NCI-H2227 treated with DMSO at 0.1 percent for 48 hours (cell line): ENCODE results near the gene SYVN1.

Source experiments
- DNase-seq: peaks from one replicate; lab custom pipeline; 2025; lab: John Stamatoyannopoulos, UW

SYVN1 gene

DNA sequence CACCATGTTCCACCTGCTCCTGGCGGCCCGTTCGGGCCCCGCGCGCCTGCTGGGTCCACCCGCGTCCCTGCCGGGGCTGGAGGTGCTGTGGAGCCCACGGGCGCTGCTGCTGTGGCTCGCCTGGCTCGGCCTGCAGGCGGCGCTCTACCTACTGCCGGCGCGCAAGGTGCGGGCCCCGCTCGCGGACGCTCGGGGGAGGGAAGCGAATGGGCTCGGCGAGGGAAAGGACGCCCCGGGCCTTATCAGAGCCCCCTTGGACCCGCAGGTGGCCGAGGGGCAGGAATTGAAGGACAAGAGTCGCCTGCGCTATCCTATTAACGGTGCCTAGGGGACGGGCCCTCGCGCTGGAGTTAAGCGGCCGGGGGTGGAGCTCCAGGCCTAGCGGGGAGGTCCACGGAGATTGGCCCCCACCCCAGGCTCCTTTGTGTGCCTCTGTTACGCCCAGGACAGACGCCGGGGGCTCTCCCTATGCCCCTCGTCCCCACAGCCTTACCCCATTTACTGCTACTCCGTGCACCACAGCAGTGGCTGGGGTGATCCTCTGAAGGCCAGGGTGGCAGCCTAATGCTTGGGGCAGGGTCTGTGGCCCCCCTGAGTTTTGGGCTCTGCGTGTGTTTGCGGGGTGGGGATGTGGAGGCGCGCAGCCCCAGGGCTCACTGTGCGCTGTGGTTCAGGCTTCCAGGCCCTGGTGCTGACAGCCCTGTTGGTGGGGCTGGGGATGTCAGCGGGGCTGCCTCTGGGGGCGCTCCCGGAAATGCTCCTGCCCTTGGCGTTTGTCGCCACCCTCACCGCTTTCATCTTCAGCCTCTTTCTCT lies 21.6 kb downstream of the SYVN1 start:
- DNase-seq = peak; percentile 19

DNA sequence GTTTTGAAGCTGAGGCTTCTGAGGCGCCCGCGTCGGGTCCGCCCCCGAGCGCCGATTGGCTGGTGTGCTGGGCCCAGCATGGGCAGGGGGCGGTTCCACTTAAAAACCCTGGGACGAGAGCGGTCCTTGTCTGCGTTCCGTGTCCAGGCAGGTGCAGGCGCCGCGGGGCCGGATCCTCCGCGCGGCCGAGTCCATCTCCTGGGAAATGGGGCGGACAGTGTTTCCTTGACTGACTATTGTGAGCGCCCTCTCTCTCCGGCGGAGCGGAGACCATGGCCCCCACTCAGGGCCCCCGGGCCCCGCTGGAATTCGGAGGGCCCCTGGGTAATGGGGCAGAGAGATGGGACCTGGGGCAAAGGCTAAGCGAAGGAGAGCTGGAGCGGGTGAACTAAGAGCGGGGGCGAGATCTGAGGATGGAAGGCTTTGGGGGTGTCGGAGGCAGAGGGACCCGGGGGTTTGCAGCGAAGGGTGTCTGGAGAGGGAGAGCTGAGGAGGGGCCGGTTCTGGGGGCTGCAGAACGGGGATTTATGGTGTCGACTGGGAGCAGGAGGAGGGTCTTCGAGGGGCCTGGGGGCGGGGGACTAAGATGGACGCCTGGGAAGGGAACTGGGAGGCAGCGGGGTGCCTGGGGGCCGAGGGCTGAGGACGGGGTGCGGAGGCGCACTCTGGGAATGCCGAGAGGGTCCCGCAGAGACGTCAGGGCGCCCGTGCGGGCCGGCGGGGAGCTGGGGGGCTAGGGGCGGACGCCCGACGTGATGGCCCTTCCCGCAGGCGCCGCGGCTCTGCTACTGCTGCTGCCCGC lies 22.4 kb downstream of the SYVN1 start, which contains the start of gene TM7SF2:
TSS of gene TM7SF2 (plus strand) at position 129 of the 802 bp plus-strand sequence. CDS start at position 273, 144 bp downstream.
- peak; percentile 92 for DNase-seq

DNA sequence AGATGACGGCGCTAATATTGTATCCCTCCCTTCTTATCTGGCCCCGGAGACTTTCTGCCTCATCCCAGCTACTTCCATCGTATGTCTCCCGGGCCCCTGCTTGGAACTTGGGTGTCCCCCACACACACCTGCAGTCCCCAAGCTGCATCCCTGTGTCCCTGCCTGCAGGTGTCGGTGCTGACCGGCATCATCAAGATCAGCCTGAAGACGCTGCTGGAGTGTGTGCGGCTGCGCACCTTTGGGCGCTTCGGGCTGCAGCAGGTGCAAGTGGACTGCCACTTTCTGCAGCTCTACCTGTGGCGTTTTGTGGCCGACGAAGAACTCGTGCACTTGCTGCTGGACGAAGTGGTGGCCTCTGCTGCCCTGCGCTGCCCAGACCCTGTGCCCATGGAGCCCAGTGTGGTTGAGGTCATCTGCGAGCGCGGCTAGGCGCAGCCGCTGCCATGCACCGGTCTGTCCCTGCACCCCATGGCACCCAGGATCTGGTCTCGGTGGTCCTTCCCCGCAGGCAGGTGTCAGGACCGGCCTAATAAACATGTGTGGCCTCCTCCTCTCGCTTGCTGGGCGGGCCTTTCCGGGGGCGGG lies 23.1 kb downstream of the SYVN1 start:
- no peak for DNase-seq

DNA sequence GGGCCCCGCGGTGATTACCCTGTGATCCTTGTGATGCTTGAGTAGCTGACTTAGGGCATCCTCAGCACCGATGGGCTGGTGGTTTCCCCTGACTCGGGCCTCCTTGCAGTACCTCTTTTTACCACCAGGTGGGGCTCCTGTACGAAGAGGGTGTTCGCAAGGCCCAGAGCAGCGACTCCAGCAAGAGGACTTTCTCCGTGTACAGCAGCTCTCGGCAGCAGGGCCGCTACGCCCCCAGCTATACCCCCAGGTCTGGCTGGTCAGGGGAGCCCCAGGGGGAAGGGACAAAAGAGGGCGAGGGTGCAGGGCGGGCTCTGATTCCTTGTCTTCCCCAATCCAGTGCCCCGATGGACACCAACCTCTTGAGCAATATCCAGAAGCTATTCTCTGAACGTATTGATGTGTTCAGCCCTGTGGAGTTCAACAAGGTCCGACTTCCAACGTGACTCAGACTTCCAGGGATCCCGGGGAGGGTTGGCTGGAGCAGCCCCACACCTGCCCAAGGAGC lies 23.9 kb downstream of the SYVN1 start:
- DNase-seq = peak; percentile 82

DNA sequence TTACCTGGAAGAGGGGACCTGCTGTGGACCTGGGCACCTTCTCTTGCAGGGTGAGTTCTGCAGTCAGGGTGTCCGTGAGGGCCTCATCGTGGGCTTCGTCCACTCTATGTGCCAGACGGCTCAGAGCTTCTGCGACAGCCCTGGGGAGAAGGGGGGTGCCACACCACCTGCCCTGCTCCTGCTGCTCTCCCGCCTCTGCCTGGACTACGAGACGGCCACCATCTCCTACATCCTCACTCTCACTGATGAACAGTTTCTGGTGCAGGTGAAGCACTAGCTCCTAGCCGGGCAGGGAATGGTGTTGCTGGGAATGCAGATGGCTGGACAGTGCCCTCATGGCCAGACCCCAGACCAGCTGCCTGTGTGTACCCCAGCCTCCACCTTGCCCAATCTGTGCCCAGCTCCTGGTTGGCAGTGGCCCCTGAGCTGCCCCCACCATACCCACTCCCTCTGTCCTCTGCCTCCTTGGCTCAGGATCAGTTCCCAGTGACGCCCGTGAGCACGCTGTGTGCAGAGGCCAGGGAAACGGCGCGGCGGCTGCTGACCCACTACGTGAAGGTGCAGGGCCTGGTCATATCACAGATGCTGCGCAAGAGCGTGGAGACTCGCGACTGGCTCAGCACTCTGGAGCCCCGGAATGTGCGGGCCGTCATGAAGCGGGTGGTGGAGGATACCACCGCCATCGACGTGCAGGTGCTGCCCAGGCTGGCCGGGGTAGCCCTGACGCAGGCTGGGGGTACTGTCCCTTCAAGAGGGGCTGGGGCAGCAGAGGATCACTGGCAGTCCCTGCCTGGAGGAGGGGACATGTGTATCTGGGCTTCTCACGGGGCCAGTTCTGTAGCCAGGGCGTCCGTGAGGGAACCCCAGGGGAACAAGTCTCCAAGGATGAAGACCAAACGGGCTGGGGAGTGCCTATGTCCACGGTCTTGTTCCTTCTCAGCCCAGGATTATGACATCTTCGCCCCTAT lies 24.8 kb downstream of the SYVN1 start:
- no peak for DNase-seq

DNA sequence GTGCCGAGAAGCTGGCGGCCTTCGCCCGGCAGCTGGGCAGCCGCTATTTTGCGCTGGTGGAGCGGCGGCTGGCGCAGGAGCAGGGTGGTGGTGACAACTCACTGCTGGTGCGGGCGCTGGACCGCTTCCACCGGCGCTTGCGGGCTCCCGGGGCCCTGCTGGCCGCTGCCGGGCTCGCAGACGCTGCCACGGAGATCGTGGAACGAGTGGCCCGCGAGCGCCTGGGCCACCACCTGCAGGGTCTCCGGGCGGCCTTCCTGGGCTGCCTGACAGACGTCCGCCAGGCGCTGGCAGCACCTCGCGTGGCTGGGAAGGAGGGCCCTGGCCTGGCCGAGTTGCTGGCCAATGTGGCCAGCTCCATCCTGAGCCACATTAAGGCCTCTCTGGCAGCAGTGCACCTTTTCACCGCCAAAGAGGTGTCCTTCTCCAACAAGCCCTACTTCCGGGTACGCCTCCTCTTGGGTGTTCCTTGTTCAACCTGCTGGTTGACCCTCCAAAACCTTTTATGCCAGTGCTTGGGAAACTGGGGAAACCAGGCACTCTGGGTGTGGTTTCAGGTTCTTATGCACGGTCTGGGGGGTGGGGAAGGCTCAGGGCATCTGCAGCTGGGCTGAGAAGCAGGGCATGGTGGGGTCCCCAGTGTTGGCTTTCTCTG lies 25.7 kb downstream of the SYVN1 start:
- no peak for DNase-seq

DNA sequence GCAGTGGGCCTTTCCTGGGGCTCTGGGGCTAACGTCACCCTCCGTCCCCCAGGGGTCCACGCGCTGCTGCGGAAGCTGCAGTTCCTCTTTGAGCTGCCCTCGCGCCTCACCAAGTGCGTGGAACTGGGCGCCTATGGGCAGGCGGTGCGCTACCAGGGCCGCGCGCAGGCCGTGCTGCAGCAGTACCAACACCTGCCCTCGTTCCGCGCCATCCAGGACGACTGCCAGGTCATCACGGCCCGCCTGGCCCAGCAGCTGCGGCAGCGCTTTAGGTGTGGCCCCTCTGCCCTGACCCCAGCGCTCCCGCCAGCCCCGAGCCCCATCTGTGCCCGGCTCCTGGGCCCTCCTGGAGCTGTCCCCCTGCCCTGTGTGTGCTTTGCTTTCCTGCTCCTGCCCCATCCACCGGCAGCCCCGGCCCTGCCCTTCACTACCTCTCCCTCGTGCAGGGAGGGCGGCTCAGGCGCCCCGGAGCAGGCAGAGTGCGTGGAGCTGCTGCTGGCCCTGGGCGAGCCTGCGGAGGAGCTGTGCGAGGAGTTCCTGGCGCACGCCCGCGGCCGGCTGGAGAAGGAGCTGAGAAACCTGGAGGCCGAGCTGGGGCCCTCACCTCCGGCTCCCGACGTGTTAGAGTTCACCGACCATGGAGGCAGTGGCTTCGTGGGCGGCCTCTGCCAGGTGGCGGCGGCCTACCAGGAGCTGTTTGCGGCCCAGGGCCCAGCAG lies 26.4 kb downstream of the SYVN1 start:
- no peak for DNase-seq

DNA sequence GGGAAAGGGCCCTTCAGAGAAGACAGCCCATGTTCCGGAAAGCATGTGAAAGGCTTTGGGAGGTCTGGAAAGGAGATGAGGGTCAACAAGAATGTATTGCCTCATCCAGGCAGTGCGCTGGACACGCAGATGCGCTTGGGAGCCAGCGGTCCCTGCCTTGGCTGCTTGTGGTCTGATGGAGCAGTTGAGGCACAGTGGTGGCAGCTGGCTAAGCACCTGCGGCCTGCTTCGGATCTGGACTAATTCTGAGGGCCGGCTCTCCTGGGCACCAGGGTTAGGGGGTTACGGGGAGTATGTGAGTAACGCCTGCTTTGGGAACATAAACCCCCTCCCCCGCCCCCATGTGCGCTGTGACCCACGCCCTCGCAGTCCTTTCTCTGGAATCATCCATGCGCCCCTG lies 27.2 kb downstream of the SYVN1 start:
- DNase-seq = no peak

DNA sequence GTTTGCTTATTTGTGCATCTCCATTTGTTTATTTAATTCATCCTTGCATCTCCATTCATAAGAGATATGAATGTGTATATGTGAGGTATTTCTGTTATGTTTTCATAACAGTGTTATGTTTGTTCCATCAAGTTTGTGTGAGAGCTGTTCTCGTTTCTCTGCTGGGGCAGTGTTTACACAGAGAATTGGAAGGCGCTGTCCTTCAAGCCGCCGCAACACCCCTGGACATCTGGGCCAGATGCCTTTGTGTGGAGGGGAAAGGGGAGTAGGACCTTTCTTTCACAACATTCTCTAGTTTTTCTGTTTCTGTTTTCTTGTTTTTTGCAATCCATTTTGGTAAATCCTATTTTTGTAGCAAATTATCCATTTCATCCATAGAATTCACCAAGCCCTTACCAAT lies 29.7 kb downstream of the SYVN1 start:
- DNase-seq = no peak

DNA sequence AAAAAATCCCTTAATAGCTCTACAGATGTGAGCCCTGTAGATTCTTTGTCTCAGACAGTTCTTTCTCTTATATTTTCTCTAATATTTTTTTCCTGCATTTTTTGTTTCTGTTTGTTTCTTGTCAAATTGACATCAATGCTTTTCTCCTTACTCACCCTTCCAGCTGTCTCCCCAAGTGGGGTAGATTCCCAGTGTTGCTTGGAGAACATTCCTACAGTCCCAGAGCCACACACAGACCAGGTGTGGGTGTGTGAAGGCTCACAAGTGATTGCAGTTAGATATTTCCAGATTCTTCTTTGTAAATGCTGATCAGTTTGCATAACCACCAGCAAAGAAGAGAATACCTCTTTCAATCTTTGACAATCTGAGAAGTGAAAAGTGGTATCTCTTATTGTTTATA lies 30.8 kb downstream of the SYVN1 start:
- no peak for DNase-seq

DNA sequence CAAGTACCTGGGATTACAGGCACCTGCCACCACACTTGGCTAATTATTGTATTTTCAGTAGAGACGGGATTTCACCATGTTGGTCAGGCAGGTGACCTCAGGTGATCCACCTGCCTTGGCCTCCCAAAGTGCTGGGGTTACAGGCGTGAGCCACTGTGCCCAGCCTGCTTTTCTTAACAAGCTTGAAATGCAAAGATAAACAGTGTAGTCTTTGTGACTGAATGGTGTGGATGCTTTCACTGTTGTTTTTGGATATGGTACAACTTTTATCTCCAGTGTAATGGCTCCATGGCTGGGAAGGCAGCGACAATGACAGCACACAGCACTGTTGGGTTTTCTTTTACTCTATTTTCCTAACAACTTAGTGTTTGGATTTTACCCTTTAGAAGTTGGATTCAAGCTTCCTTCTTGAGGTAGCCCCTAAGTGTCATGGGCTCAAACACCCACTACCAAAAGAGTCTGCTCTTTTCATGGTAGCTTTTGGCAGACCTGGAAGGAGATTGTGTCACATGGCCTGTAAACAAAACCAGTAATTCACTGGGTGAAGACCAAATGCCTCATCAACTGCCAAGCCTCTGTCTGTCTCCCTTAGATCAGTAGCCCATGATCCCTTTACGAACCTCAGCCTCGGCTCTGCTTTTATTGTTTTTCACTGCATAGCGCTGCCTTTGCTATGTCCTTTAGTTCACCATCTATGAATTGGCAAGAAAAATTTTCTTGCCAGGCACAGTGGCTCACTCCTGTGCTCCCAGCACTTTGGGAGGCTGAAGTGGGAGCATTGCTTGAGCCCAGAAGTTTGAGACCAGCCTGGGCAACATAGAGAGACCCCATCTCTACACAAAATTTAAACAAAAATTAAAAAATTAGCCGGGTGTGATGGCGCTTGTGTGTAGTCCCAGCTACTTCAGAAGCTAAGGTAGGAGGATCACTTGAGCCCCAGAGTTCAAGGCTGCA lies 31.9 kb downstream of the SYVN1 start:
- DNase-seq = no peak

DNA sequence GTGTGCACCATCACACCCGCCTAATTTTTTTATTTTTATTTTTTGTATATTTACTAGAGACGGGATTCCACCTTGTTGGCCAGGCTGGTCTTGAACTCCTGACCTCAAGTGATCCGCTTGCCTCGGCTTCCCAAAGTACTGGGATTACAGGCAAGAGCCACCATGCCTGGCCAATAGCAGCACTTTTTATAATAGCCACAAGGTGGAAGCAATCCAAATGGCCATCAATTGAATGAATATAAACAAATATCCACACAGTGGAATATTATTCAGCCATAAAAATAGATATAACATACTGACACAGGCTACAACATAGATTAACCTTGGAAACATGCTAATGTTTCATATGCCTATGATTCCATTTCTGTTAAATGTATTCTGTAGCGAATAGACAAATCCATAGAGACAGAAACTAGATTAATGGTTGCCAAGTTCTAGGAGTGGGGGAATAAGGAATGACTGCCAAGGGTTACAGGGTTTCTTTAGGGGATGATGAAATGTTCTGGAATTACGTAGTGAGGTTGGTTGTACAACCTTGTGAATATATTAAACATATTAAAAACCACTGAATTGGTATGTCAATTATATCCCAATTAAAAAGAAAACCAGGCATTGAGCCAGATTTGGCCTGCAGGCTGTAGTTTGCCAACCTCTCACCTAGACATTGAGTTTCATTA lies 33.5 kb downstream of the SYVN1 start:
- no peak for DNase-seq

DNA sequence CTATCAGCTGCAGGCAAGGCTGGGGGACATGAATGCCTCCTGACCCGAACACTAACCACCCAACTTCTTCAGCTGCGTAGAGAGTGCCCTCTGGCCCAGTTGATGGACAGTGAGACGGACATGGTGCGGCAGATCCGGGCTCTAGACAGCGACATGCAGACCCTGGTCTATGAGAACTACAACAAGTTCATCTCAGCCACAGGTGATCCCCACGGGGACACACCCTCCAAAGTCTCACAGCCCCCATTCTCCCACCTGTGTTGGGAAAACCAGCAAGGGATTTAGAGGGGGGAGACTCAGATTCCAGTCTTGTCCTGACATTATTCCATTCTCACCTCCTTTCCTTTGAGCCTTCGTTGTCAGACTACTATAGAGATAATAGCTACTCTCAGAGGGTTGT lies 37.4 kb downstream of the SYVN1 start:
- no peak for DNase-seq

DNA sequence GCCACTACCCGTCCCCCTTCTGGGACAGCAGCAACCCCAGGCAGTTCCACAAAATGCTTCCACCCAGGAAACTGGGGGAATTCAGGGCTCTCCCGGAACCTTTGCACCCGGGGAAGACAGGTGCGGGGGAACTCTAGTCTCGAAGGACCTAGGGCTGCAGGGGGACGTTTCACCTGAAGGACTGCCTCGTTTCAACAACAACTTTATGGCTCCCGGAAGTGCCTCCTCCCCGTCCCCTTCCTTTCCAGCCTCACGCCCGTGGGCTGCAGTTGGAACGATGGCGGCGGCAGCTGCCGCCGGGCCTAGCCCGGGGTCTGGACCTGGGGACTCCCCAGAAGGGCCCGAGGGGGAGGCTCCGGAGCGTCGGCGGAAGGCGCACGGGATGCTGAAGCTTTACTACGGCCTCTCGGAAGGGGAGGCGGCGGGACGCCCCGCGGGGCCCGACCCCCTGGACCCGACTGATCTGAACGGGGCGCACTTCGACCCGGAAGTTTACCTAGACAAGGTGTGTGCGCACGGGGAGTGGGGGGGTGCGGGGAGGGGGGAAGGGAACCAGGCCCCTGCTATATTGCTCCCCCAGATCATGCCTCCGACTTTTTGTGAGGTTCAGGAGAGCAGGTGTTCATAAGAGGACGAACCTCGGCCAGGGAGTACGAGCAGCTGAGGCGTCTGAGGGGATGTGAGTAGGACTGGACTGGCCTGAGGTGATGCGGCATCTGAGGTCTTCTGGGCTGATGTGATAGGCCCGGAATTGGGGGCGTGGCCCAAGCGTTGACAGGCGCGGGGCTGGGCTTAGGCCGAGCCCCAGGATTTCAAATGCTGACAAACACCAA lies 38.1 kb downstream of the SYVN1 start, which contains the start of gene VPS51:
TSS of gene VPS51 (plus strand) at position 241 of the 833 bp plus-strand sequence. CDS start at position 278, 37 bp downstream.
- peak; percentile 88 for DNase-seq

DNA sequence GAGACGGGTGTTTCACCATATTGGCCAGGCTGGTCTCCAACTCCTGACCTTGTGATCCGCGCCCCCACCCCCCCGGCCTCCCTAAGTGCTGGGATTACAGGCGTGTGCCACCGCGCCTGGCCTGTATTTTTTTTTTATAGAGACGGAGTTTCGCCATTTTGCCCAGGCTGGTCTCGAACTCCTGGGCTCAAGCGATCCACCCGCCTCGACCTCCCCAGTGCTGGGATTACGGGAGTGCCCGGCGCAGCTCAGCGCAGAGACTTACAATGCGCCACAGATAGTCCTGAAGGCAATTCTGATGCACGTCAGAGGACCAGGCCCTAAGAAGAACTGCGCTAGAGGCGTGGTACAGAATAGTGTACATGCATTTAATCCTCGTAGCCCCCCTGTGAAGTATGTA lies 38.9 kb downstream of the SYVN1 start:
- DNase-seq = no peak

DNA sequence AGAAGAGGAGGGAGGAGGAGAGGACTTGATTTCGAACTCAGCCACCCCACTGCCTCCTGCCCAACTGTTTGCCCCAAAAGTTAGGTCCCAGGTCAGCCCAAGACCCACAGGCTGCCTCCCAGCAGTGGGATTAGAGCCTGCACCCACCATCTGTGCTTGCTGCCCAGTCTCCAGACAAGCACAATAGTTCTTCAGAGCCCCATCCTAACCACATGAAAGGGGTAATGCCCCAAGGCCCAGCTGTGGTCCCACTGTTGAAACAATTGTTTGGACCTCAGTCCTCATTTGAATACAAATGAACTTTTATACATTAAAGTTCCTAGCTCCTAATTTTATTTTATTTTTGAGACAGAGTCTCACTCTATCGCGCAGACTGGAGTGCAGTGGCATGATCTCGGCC lies 43.7 kb downstream of the SYVN1 start:
- no peak for DNase-seq

DNA sequence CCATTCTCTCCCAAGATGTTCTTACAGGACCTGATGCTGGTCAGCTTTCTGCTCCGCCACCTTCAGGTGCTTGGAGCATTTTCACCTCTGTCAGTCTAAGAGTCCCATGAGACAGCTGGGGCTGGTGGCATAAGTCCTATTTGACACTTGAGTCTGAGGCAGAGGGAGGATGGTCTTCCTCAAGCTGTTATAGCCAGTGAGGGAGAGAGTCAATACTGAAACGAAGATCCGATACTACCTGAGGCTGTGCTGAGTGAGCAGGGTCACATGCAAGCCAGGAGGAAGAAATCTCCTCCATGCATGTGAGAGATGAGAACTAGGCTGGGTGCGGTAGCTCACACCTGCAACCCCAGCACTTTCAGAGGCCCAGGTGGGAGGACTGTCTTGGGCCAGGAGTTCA lies 44.7 kb downstream of the SYVN1 start:
- DNase-seq = no peak
